Hepatocyte (in vitro differentiated cells): Measurements from ENCODE around the gene PCDH9.

Experiments used
- EZH2 ChIP-seq: fragments of 200-600 bp; sonication (generic); IDR thresholded peaks from 2 replicates; pipeline ENCODE4 v1.6.1; 2016; ENCODE audit warnings: antibody characterized with exemption, mild to moderate bottlenecking, borderline replicate concordance
- EZH2phosphoT487 ChIP-seq: fragments of 200-600 bp; sonication (generic); IDR thresholded peaks from one replicate; pipeline ENCODE4 v1.6.1; 2018; ENCODE audit warnings: antibody characterized with exemption, mild to moderate bottlenecking, low read depth, moderate library complexity; ENCODE audit not compliant: unreplicated experiment, severe bottlenecking
- TF ChIP-seq, protein P1 (sequence below): fragments of 200-600 bp; sonication (generic); IDR thresholded peaks from 2 replicates; pipeline ENCODE4 v1.5.1; 2016; ENCODE audit warnings: antibody characterized with exemption, mild to moderate bottlenecking; ENCODE audit not compliant: poor library complexity

DNA sequence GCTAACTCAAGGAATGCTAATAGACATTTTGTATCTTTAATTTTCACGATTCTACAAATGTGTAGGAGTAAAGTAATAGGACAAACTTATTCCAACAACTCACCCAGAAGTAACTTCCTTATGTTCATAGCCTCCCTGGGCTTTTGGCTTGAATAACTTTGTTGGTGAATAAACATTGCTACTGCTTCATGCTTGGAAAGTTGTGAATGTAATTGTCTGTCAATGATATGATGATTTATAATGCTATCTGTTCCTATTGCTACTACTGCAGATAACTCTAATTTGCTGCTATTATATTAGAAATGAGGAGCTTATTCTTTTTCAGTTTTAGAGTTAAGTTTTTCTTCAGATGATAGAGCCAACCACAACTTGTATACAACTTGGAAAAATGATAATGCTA is 307.7 kb downstream of the PCDH9 start:
- TF ChIP-seq, protein P1, sequence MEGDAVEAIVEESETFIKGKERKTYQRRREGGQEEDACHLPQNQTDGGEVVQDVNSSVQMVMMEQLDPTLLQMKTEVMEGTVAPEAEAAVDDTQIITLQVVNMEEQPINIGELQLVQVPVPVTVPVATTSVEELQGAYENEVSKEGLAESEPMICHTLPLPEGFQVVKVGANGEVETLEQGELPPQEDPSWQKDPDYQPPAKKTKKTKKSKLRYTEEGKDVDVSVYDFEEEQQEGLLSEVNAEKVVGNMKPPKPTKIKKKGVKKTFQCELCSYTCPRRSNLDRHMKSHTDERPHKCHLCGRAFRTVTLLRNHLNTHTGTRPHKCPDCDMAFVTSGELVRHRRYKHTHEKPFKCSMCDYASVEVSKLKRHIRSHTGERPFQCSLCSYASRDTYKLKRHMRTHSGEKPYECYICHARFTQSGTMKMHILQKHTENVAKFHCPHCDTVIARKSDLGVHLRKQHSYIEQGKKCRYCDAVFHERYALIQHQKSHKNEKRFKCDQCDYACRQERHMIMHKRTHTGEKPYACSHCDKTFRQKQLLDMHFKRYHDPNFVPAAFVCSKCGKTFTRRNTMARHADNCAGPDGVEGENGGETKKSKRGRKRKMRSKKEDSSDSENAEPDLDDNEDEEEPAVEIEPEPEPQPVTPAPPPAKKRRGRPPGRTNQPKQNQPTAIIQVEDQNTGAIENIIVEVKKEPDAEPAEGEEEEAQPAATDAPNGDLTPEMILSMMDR, result no peak
- no peak for TF ChIP-seq EZH2
- no peak for TF ChIP-seq EZH2phosphoT487
